HG03064 (cell line): Measurements from ENCODE around the gene FKBP8.

Experiments used
- ATAC-seq: cut with Tn5 transposase; IDR thresholded peaks from one replicate; pipeline ENCODE4 v1.9.1; 2021; ENCODE audit warnings: low read depth; ENCODE audit not compliant: unreplicated experiment

FKBP8 gene

GRCh38 chr19:18503971-18504885 is 39.1 kb downstream of the FKBP8 start:
- no peak for ATAC-seq

- ATAC-seq: no peak
Observed at GRCh38 chr19:18503337-18503970, 39.9 kb downstream of the FKBP8 start.

GRCh38 chr19:18502638-18503294 is 40.6 kb downstream of the FKBP8 start:
- no peak for ATAC-seq

GRCh38 chr19:18502246-18502637 is 41.1 kb downstream of the FKBP8 start:
- no peak for ATAC-seq

- ATAC-seq: no peak
Observed at GRCh38 chr19:18501832-18502231, 41.5 kb downstream of the FKBP8 start.

- ATAC-seq: no peak
Observed at GRCh38 chr19:18501351-18501750, 42.0 kb downstream of the FKBP8 start.

- ATAC-seq: no peak
Observed at GRCh38 chr19:18500799-18501198, 42.6 kb downstream of the FKBP8 start.

- no peak for ATAC-seq
Observed at GRCh38 chr19:18500376-18500775, 43.0 kb downstream of the FKBP8 start.

GRCh38 chr19:18499055-18499775 is 44.2 kb downstream of the FKBP8 start:
- no peak for ATAC-seq

- no peak for ATAC-seq
Observed at GRCh38 chr19:18496980-18497256, 46.5 kb downstream of the FKBP8 start.

GRCh38 chr19:18496167-18496979 is 47.0 kb downstream of the FKBP8 start:
- no peak for ATAC-seq

GRCh38 chr19:18495204-18495911 is 48.0 kb downstream of the FKBP8 start:
- ATAC-seq: no peak

GRCh38 chr19:18494267-18494607 is 49.1 kb downstream of the FKBP8 start:
- ATAC-seq: no peak

- no peak for ATAC-seq
Observed at GRCh38 chr19:18493440-18494266, 49.7 kb downstream of the FKBP8 start.

- ATAC-seq: no peak
Observed at GRCh38 chr19:18491995-18492953, 51.1 kb downstream of the FKBP8 start.

- ATAC-seq: no peak
Observed at GRCh38 chr19:18490728-18491127, 52.6 kb downstream of the FKBP8 start.

- ATAC-seq: no peak
Observed at GRCh38 chr19:18489627-18490184, 53.7 kb downstream of the FKBP8 start.
